ENCODE measurements around the gene GATAD2A. TPM values are rescaled to one million over a fixed set of nuclear protein-coding genes. Genes with fewer than 3 reads are reported as not detected.

GATAD2A gene
- total RNA-seq, 4 donors from 2014 or later: 34.9 to 60.5 (median 42.5) TPM

- no peak overlapping the region for H3K27ac ChIP-seq (replicated peaks in 1 of 4)
These were observed 72.4 kb downstream of the GATAD2A start for GRCh38 chr19:19477705-19478383.

GRCh38 chr19:19480688-19481087 lies 75.2 kb downstream of the GATAD2A start:
- H3K4me1 ChIP-seq: peaks cover 11 to 32% (median 27%) of the 10 kb centered on the region in 4 donors
- no peak for DNase-seq (ENCODE audit: extremely low spot score)
- H3K9me3 ChIP-seq: no peaks in the 10 kb centered on the region
- intact Hi-C loops (cut with DNase I): loop anchor here (10.0 kb wide), 1 partner anchor 66 kb away; no protein-coding TSS in a partner anchor
- no peak overlapping the region for H3K27ac ChIP-seq (replicated peaks in 1 of 4)
- no peak overlapping the region for H3K4me3 ChIP-seq
- H3K27me3 ChIP-seq: no peaks in the 10 kb centered on the region
- H3K36me3 ChIP-seq: peaks cover 0 to 27% (median 12%) of the 10 kb centered on the region in 4 donors
- WGBS: 66% methylated on average over 4 of the region's 5 CpGs
- TF ChIP-seq EP300 (IDR thresholded peaks at IDR 0.05): no peak
- no peak for TF ChIP-seq POLR2A (IDR thresholded peaks at IDR 0.05; ENCODE audit: low read depth)

More at GRCh38 chr19:19477705-19478383, 72.4 kb downstream of the GATAD2A start:
- 90% methylated on average over 10 of the region's 10 CpGs for WGBS
- Histone ChIP-seq H3K4me1 (peaks cover 6 to 31% (median 27%) of the 10 kb centered on the region in 4 donors), H3K9me3 (no peaks in the 10 kb centered on the region), H3K4me3 (no peak overlapping the region), H3K36me3 (peaks cover 4 to 30% (median 22%) of the 10 kb centered on the region in 4 donors), H3K27me3 (no peaks in the 10 kb centered on the region)
- TF ChIP-seq POLR2AphosphoS5 (IDR thresholded peaks at IDR 0.05): no peak
- TF ChIP-seq EP300 (IDR thresholded peaks at IDR 0.05): no peak
- no peak for TF ChIP-seq POLR2A (IDR thresholded peaks at IDR 0.05; ENCODE audit: low read depth)
- TF ChIP-seq, protein P1, sequence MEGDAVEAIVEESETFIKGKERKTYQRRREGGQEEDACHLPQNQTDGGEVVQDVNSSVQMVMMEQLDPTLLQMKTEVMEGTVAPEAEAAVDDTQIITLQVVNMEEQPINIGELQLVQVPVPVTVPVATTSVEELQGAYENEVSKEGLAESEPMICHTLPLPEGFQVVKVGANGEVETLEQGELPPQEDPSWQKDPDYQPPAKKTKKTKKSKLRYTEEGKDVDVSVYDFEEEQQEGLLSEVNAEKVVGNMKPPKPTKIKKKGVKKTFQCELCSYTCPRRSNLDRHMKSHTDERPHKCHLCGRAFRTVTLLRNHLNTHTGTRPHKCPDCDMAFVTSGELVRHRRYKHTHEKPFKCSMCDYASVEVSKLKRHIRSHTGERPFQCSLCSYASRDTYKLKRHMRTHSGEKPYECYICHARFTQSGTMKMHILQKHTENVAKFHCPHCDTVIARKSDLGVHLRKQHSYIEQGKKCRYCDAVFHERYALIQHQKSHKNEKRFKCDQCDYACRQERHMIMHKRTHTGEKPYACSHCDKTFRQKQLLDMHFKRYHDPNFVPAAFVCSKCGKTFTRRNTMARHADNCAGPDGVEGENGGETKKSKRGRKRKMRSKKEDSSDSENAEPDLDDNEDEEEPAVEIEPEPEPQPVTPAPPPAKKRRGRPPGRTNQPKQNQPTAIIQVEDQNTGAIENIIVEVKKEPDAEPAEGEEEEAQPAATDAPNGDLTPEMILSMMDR (IDR thresholded peaks at IDR 0.05): no peak
- no peak for DNase-seq (ENCODE audit: extremely low spot score)
- intact Hi-C loops (cut with DNase I): no loop called here

DNA sequence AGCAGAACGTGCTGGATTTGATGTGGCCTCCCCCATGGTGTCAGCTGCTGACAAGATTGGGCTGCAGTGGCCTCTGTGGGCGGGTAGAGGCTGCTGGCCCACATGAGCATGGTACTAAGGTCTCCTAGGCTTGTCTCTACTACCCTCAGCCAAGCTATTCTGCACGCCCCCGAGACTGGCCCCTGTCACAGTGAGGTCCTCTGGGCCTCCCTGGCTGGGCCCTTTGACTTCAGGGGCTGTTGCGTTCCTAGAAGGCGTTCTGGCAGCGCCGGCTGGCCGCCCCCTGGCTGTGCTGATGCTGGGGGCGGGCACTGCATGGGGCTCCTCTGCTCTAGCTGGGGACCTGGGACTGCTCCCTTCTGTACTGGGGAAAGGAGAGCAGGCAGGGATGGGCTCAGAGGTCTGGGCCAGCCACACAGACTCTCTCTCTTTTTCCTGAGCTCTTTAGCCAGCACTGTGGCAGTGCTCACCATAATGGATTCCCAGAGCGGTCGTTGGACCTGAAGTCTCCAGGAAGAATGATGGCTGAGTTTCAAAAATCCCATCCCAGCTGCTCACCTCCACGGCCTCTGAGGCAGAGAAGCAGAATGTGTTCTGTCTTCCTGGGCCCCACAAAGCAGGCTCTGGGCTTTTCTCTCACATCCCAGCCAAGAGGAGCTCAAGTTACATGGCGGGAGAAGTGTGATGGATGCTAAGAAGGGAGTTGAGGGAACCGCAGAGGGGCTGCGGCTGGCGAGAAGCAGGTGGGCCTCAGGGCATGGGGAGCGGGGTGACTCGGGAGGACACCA lies 77.5 kb downstream of the GATAD2A start:
- no peak for TF ChIP-seq POLR2A (IDR thresholded peaks at IDR 0.05; ENCODE audit: low read depth)
- TF ChIP-seq, protein P1 (IDR thresholded peaks at IDR 0.05): no peak
- TF ChIP-seq POLR2AphosphoS5 (IDR thresholded peaks at IDR 0.05): no peak
- no peak for TF ChIP-seq EP300 (IDR thresholded peaks at IDR 0.05)
- WGBS: 75% methylated on average over 14 of the region's 19 CpGs
- Histone ChIP-seq H3K4me1 (peaks cover 15 to 34% (median 32%) of the 10 kb centered on the region in 4 donors), H3K27me3 (no peaks in the 10 kb centered on the region), H3K36me3 (peaks cover 0 to 27% (median 8%) of the 10 kb centered on the region in 4 donors), H3K9me3 (no peaks in the 10 kb centered on the region), H3K4me3 (no peak overlapping the region), H3K27ac (replicated peaks in 1 of 4) (no peak overlapping the region)
- DNase-seq (ENCODE audit: extremely low spot score): no peak
- intact Hi-C loops (cut with DNase I): loop anchor here (10.0 kb wide), 1 partner anchor 68 kb away; no protein-coding TSS in a partner anchor

- TF ChIP-seq POLR2A (IDR thresholded peaks at IDR 0.05; ENCODE audit: low read depth) (no peak), POLR2AphosphoS5 (IDR thresholded peaks at IDR 0.05) (no peak), EP300 (IDR thresholded peaks at IDR 0.05) (no peak)
- TF ChIP-seq, protein P1 (IDR thresholded peaks at IDR 0.05): no peak
- Histone ChIP-seq H3K4me3 (no peak overlapping the region), H3K27ac (replicated peaks in 1 of 4) (no peak overlapping the region), H3K27me3 (no peaks in the 10 kb centered on the region), H3K9me3 (no peaks in the 10 kb centered on the region), H3K36me3 (peaks cover 0 to 23% (median 8%) of the 10 kb centered on the region in 4 donors), H3K4me1 (peaks cover 38 to 58% (median 54%) of the 10 kb centered on the region in 4 donors)
- WGBS: 74% methylated on average over 11 of the region's 15 CpGs
- intact Hi-C loops (cut with DNase I): loop anchor here (10.0 kb wide), 1 partner anchor 71 kb away; no protein-coding TSS in a partner anchor
- DNase-seq (ENCODE audit: extremely low spot score): no peak
These were observed 79.9 kb downstream of the GATAD2A start for GRCh38 chr19:19485161-19485997.

All from esophagus muscularis mucosa (tissue), 4 donors.